Esophagus squamous epithelium (tissue), 4 donors: Measurements from ENCODE around the gene C19orf81.

Source experiments
- POLR2A ChIP-seq, 4 donors: fragments of 450-650 bp; IDR thresholded peaks; one replicate each; pipeline ENCODE4 v1.6.1; 2017; ENCODE audit warnings: antibody characterized with exemption in 4 of 4, mild to moderate bottlenecking in 4 of 4, moderate library complexity in 3 of 4
- TF ChIP-seq, protein P1 (sequence below), 6 experiments: fragments of 450-650 bp in 4 of 6; fragments of 200-600 bp in 2 of 6; sonication (generic) in 2 of 6; IDR thresholded peaks; one replicate each; pipeline ENCODE4 v1.5.1; 2016 to 2019; ENCODE audit warnings: antibody characterized with exemption in 6 of 6, mild to moderate bottlenecking in 4 of 6, moderate library complexity in 4 of 6

- TF ChIP-seq, protein P1, sequence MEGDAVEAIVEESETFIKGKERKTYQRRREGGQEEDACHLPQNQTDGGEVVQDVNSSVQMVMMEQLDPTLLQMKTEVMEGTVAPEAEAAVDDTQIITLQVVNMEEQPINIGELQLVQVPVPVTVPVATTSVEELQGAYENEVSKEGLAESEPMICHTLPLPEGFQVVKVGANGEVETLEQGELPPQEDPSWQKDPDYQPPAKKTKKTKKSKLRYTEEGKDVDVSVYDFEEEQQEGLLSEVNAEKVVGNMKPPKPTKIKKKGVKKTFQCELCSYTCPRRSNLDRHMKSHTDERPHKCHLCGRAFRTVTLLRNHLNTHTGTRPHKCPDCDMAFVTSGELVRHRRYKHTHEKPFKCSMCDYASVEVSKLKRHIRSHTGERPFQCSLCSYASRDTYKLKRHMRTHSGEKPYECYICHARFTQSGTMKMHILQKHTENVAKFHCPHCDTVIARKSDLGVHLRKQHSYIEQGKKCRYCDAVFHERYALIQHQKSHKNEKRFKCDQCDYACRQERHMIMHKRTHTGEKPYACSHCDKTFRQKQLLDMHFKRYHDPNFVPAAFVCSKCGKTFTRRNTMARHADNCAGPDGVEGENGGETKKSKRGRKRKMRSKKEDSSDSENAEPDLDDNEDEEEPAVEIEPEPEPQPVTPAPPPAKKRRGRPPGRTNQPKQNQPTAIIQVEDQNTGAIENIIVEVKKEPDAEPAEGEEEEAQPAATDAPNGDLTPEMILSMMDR (IDR thresholded peaks at IDR 0.05): no peak
- TF ChIP-seq POLR2A (IDR thresholded peaks at IDR 0.05): no peak
Measured at GRCh38 chr19:50632151-50632835, 17.0 kb upstream of the C19orf81 start.
